Measurements from ENCODE around the gene CABP4. TPM values are rescaled to one million over a fixed set of nuclear protein-coding genes. Genes with fewer than 3 reads are reported as not detected.

The CABP4 gene
- total RNA-seq, 1 experiment from 2014 or later = 2.5 TPM

GRCh38 chr11:67410984-67411784, 44.0 kb upstream of the CABP4 start:
- intact Hi-C loops (cut with micrococcal nuclease; ENCODE audit: unreplicated experiment) = no loop called here
- POLR2A ChIA-PET (ENCODE audit: unreplicated experiment) = interaction anchor here (0.5 kb wide), 1 partner anchor 185 kb away, joined by 4 read pairs; no protein-coding TSS in a partner anchor

GRCh38 chr11:67411785-67412152, 43.4 kb upstream of the CABP4 start:
- no peak for TF ChIP-seq CTCF (conservative IDR thresholded peaks at IDR 0.05)
- TF ChIP-seq EZH2 (IDR thresholded peaks at IDR 0.05; ENCODE audit: low read depth) = no peak
- H3K27ac ChIP-seq = no peak overlapping the region
- H3K9me2 ChIP-seq (ENCODE audit: insufficient read depth) = no peaks in the 10 kb centered on the region
- no peaks in the 10 kb centered on the region for H3K9me3 ChIP-seq (ENCODE audit: insufficient read depth, low read depth)
- H3F3A ChIP-seq (ENCODE audit: insufficient read depth, low read depth) = peaks cover 15% of the 10 kb centered on the region; the same call in 1 of the 2 replicates
- no peaks in the 10 kb centered on the region for H3K4me1 ChIP-seq (replicated peaks; ENCODE audit: insufficient read depth)
- intact Hi-C loops (cut with micrococcal nuclease; ENCODE audit: unreplicated experiment) = no loop called here
- H3K27me3 ChIP-seq (ENCODE audit: insufficient read depth, low read depth) = no peaks in the 10 kb centered on the region
- H2AFZ ChIP-seq = no peak overlapping the region
- DNase-seq = no peak
- ChIA-PET CTCF (no interaction called here), POLR2A (ENCODE audit: unreplicated experiment) (interaction anchor here (0.6 to 0.9 kb wide), 2 partner anchors 9 to 10 kb away, joined by 3 to 5 read pairs; partner anchors contain the start of gene PPP1CA)
- no peak overlapping the region for H3K4me2 ChIP-seq
- H3K4me3 ChIP-seq = no peak overlapping the region
- no peaks in the 10 kb centered on the region for H4K20me1 ChIP-seq (ENCODE audit: insufficient read depth)
- H3K79me2 ChIP-seq (ENCODE audit: low read depth) = no peaks in the 10 kb centered on the region
- BruUV-seq (replicated peaks) = no TSS peak
- H3K36me3 ChIP-seq (ENCODE audit: low read depth) = no peaks in the 10 kb centered on the region

More at GRCh38 chr11:67410984-67411784, 44.0 kb upstream of the CABP4 start:
- no peaks in the 10 kb centered on the region for H3K36me3 ChIP-seq (ENCODE audit: low read depth)
- no peak overlapping the region for H3K27ac ChIP-seq
- no peaks in the 10 kb centered on the region for H3K4me1 ChIP-seq (replicated peaks; ENCODE audit: insufficient read depth)
- H3K79me2 ChIP-seq (ENCODE audit: low read depth) = no peaks in the 10 kb centered on the region
- DNase-seq = no peak
- H3K4me3 ChIP-seq = no peak overlapping the region
- no peaks in the 10 kb centered on the region for H3K27me3 ChIP-seq (ENCODE audit: insufficient read depth, low read depth)
- no peaks in the 10 kb centered on the region for H3K9me3 ChIP-seq (ENCODE audit: insufficient read depth, low read depth)
- no peaks in the 10 kb centered on the region for H3K9me2 ChIP-seq (ENCODE audit: insufficient read depth)
- no peak overlapping the region for H3K4me2 ChIP-seq
- no peak overlapping the region for H2AFZ ChIP-seq
- TF ChIP-seq EZH2 (IDR thresholded peaks at IDR 0.05; ENCODE audit: low read depth) (no peak), CTCF (conservative IDR thresholded peaks at IDR 0.05) (no peak)
- BruUV-seq (replicated peaks) = no TSS peak
- peaks cover 15% of the 10 kb centered on the region; the same call in 1 of the 2 replicates for H3F3A ChIP-seq (ENCODE audit: insufficient read depth, low read depth)
- CTCF ChIA-PET = no interaction called here
- no peaks in the 10 kb centered on the region for H4K20me1 ChIP-seq (ENCODE audit: insufficient read depth)

- TF ChIP-seq CTCF (conservative IDR thresholded peaks at IDR 0.05) (no peak), EZH2 (IDR thresholded peaks at IDR 0.05; ENCODE audit: low read depth) (no peak)
- Histone ChIP-seq H4K20me1 (ENCODE audit: insufficient read depth) (no peaks in the 10 kb centered on the region), H2AFZ (no peak overlapping the region), H3K4me1 (replicated peaks; ENCODE audit: insufficient read depth) (no peaks in the 10 kb centered on the region), H3K79me2 (ENCODE audit: low read depth) (no peaks in the 10 kb centered on the region), H3K4me2 (no peak overlapping the region), H3K9me2 (ENCODE audit: insufficient read depth) (no peaks in the 10 kb centered on the region), H3K27me3 (ENCODE audit: insufficient read depth, low read depth) (no peaks in the 10 kb centered on the region), H3F3A (ENCODE audit: insufficient read depth, low read depth) (peaks cover 14% of the 10 kb centered on the region; the same call in 1 of the 2 replicates), H3K9me3 (ENCODE audit: insufficient read depth, low read depth) (no peaks in the 10 kb centered on the region), H3K27ac (no peak overlapping the region), H3K36me3 (ENCODE audit: low read depth) (no peaks in the 10 kb centered on the region), H3K4me3 (no peak overlapping the region)
- POLR2A ChIA-PET (ENCODE audit: unreplicated experiment) = interaction anchor here (0.6 to 0.9 kb wide), 4 partner anchors 8 to 1620 kb away, joined by 3 to 31 read pairs (median 4); partner anchors contain the start of gene PPP1CA
- DNase-seq = no peak
- BruUV-seq (replicated peaks) = no TSS peak
- intact Hi-C loops (cut with micrococcal nuclease; ENCODE audit: unreplicated experiment) = no loop called here
- CTCF ChIA-PET = interaction anchor here (0.6 to 1.1 kb wide), 2 partner anchors 11 to 38 kb away, joined by 3 to 7 read pairs; partner anchors contain the start of gene PPP1CA
Observed at GRCh38 chr11:67412495-67413179, 42.5 kb upstream of the CABP4 start.
